ENCODE results near the gene OR2M5. TPM values are rescaled to one million over a fixed set of nuclear protein-coding genes. Genes with fewer than 3 reads are reported as not detected.

The OR2M5 gene
- total RNA-seq, 1 donor from 2014 or later, result not detected

Other genes starting within 250 kb of the OR2M5 start
- not detected in 2 replicates for gene OR2W3, start 249.6 kb upstream of the OR2M5 start, total RNA-seq
- not detected in 2 replicates for gene OR2T8, start 224.9 kb upstream of the OR2M5 start, total RNA-seq
- not detected in 2 replicates for gene OR2AJ1, start 220.3 kb upstream of the OR2M5 start, total RNA-seq
- not detected in 2 replicates for gene OR2L8, start 196.3 kb upstream of the OR2M5 start, total RNA-seq
- not detected in 2 replicates for gene OR2AK2, start 179.9 kb upstream of the OR2M5 start, total RNA-seq
- not detected in 2 replicates for gene OR2L5, start 131.5 kb upstream of the OR2M5 start, total RNA-seq
- under 0.01 TPM in 1 of 2 replicates, not detected in the other for gene OR2L2, start 115.1 kb upstream of the OR2M5 start, total RNA-seq
- gene OR2L3, start 98.3 kb upstream of the OR2M5 start, total RNA-seq, result not detected in 2 replicates
- gene OR2L13, start 50.0 kb upstream of the OR2M5 start, total RNA-seq, result not detected in 2 replicates
- not detected in 2 replicates for gene OR2M2, start 29.7 kb downstream of the OR2M5 start, total RNA-seq
- gene OR2M3, start 52.1 kb downstream of the OR2M5 start, total RNA-seq, result not detected in 2 replicates
- not detected in 2 replicates for gene OR2M4, start 86.3 kb downstream of the OR2M5 start, total RNA-seq
- gene OR2T33, start 132.8 kb downstream of the OR2M5 start, total RNA-seq, result not detected in 2 replicates
- not detected in 2 replicates for gene OR2T12, start 158.3 kb downstream of the OR2M5 start, total RNA-seq
- not detected in 2 replicates for gene OR2M7, start 179.4 kb downstream of the OR2M5 start, total RNA-seq
- gene OR14C36, start 203.6 kb downstream of the OR2M5 start, total RNA-seq, result not detected in 2 replicates
- not detected in 2 replicates for gene OR2T4, start 216.5 kb downstream of the OR2M5 start, total RNA-seq
- not detected in 2 replicates for gene OR2T6, start 230.6 kb downstream of the OR2M5 start, total RNA-seq